Calu3 (cell line): ENCODE measurements around the gene ATAD3B. TPM values are rescaled to one million over a fixed set of nuclear protein-coding genes. Genes with fewer than 3 reads are reported as not detected.
"Not testable (repeated sequence)": the region's sequence is repeated elsewhere in the genome, so short reads cannot be mapped to it uniquely, and the experiment has no call there.

Experiments
- BruUV-seq: library from RNA; stranded (reverse); fragments of 400-500 nt; replicated peaks from 2 replicates; lab custom pipeline; 2021; lab: Mats Ljungman, UMichigan
- CTCF ChIA-PET: fragments of 300-600 bp; sonication (Branson Sonifier 250); formaldehyde crosslinking; loops from one replicate; lab custom pipeline; 2022; ENCODE audit warnings: antibody characterized with exemption; lab: Charles Lee
- DNase-seq: peaks from one replicate; pipeline ENCODE4 v3.0.0; 2022
- H3K27ac Mint-ChIP-seq: one replicate; pipeline ENCODE4 v1.8.0; 2022; ENCODE audit warnings: mixed read lengths; ENCODE audit not compliant: unreplicated experiment
- H3K27me3 Mint-ChIP-seq: one replicate; pipeline ENCODE4 v1.8.0; 2022; ENCODE audit warnings: mixed read lengths; ENCODE audit not compliant: unreplicated experiment
- H3K36me3 Mint-ChIP-seq: one replicate; pipeline ENCODE4 v1.8.0; 2022; ENCODE audit warnings: mild to moderate bottlenecking, moderate library complexity, mixed read lengths; ENCODE audit not compliant: insufficient read depth, unreplicated experiment
- H3K4me1 Mint-ChIP-seq: one replicate; pipeline ENCODE4 v1.8.0; 2022; ENCODE audit warnings: mild to moderate bottlenecking, low read depth, mixed read lengths; ENCODE audit not compliant: unreplicated experiment
- H3K4me3 Mint-ChIP-seq: one replicate; pipeline ENCODE4 v1.8.0; 2022; ENCODE audit warnings: mild to moderate bottlenecking, low read depth, moderate library complexity, mixed read lengths; ENCODE audit not compliant: unreplicated experiment
- H3K9me3 Mint-ChIP-seq: one replicate; pipeline ENCODE4 v1.8.0; 2022; ENCODE audit warnings: low read depth, mixed read lengths; ENCODE audit not compliant: unreplicated experiment
- intact Hi-C: fragments of 100-400 bp; cut with micrococcal nuclease; formaldehyde crosslinking; loops from one replicate; pipeline ENCODE4 v1.10.0; 2022; ENCODE audit not compliant: unreplicated experiment
- total RNA-seq: library from RNA; stranded (reverse); gene quantifications from 2 replicates; pipeline ENCODE4 v1.2.3, GENCODE V29; 2022
- TF ChIP-seq, protein P1 (sequence below): fragments of 200-600 bp; IDR thresholded peaks from one replicate; pipeline ENCODE4 v1.8.0; 2022; ENCODE audit warnings: antibody characterized with exemption; ENCODE audit not compliant: unreplicated experiment

Gene ATAD3B
- total RNA-seq, 1 experiment from 2014 or later = 46.3 TPM

DNA sequence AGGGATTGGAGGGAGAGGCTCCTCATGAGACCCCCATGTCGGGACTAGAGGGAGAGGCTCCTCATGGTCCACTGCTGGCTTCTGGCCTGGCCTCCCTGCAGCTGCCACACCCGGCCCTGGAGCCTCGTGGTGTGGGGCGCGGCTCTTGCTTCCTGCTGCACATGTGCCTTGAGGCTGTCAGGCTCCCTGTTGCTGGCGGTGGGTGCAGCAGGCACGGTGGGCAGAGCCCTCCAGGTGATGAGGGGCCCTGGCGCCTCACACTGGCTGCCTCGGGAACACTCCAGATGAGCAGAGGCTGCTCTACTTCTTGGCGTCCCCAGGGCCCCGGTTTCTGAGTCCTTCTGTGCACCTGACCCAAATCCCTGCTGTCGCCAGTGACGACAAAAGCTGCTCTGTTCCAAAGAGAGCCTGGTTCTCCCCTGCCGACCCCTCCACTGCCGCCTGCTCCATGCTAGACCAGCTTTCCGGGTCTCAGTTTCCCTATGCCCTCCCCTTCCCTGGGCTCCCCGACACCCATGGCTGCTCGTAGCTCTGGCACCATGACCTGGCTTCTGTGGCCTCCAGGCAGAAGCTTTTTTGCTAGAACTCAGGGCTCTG lies 9.7 kb upstream of the ATAD3B start:
- TF ChIP-seq, protein P1, sequence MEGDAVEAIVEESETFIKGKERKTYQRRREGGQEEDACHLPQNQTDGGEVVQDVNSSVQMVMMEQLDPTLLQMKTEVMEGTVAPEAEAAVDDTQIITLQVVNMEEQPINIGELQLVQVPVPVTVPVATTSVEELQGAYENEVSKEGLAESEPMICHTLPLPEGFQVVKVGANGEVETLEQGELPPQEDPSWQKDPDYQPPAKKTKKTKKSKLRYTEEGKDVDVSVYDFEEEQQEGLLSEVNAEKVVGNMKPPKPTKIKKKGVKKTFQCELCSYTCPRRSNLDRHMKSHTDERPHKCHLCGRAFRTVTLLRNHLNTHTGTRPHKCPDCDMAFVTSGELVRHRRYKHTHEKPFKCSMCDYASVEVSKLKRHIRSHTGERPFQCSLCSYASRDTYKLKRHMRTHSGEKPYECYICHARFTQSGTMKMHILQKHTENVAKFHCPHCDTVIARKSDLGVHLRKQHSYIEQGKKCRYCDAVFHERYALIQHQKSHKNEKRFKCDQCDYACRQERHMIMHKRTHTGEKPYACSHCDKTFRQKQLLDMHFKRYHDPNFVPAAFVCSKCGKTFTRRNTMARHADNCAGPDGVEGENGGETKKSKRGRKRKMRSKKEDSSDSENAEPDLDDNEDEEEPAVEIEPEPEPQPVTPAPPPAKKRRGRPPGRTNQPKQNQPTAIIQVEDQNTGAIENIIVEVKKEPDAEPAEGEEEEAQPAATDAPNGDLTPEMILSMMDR = no peak
- no TSS peak for BruUV-seq
- Mint-ChIP-seq H3K4me3 (no peak overlapping the region), H3K27me3 (no peaks in the 10 kb centered on the region), H3K4me1 (no peaks in the 10 kb centered on the region), H3K27ac (no peak overlapping the region), H3K36me3 (no peaks in the 10 kb centered on the region), H3K9me3 (no peaks in the 10 kb centered on the region)
- CTCF ChIA-PET = no interaction called here
- no peak for DNase-seq
- intact Hi-C loops = no loop called here

DNA sequence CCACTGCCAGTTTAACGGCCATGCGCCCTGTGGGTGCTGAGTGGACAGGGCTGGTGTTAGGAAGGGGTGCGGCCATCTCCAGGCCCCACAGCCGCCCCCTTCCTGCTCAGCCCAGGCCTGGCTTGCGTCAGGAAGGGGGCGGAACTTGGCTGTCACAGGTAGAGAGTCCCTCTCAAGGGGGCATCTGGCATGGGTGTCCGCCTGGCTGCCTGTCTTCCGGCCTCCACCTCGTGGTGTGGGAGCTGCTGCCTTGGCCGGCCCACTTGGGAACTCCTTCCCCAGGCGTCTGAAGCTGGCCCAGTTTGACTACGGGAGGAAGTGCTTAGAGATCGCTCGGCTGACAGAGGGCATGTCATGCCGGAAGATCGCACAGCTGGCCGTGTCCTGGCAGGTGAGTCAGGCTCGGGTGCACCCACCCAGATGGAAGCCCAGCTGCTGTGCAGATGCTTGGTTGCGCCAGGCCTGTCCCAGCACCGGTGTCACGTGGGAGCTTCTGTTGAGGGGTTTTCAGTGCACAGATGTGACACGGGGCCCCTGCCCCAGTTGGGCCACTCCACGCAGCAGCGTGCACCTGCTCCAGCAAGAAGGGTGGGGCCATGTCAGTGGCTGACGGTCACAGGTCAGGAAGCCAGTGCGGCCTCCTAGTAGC lies 9.1 kb upstream of the ATAD3B start:
- TF ChIP-seq, protein P1 = no peak
- no peaks in the 10 kb centered on the region for H3K4me1 Mint-ChIP-seq
- no peak for DNase-seq
- intact Hi-C loops = no loop called here
- no peak overlapping the region for H3K27ac Mint-ChIP-seq
- CTCF ChIA-PET = no interaction called here
- H3K36me3 Mint-ChIP-seq = no peaks in the 10 kb centered on the region
- no peak overlapping the region for H3K4me3 Mint-ChIP-seq
- no peaks in the 10 kb centered on the region for H3K27me3 Mint-ChIP-seq
- BruUV-seq = no TSS peak
- no peaks in the 10 kb centered on the region for H3K9me3 Mint-ChIP-seq

DNA sequence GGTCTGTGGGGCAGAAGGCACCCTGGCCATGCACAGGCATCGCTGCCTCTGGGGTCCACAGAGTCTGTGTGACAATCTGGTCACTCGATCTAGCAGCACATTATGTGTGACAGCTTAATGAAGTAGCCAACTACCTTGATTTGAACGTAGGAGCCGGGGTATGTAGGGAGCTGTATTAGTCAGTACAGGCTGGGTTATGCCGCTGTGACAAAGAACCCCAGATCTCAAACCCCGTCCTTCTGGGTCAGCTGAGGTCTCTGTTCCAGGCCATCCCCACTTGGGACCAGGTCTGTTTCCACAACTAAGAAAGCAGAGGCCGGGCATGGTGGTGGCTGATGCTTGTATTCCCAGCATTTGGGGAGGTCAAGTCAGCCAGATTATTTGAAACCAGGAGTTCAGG lies 8.3 kb upstream of the ATAD3B start:
- DNase-seq = no peak
- no peak overlapping the region for H3K27ac Mint-ChIP-seq
- H3K4me3 Mint-ChIP-seq = no peak overlapping the region
- TF ChIP-seq, protein P1 = no peak
- CTCF ChIA-PET = no interaction called here
- H3K9me3 Mint-ChIP-seq = no peaks in the 10 kb centered on the region
- H3K4me1 Mint-ChIP-seq = no peaks in the 10 kb centered on the region
- H3K36me3 Mint-ChIP-seq = no peaks in the 10 kb centered on the region
- BruUV-seq = no TSS peak
- H3K27me3 Mint-ChIP-seq = no peaks in the 10 kb centered on the region
- intact Hi-C loops = no loop called here

DNA sequence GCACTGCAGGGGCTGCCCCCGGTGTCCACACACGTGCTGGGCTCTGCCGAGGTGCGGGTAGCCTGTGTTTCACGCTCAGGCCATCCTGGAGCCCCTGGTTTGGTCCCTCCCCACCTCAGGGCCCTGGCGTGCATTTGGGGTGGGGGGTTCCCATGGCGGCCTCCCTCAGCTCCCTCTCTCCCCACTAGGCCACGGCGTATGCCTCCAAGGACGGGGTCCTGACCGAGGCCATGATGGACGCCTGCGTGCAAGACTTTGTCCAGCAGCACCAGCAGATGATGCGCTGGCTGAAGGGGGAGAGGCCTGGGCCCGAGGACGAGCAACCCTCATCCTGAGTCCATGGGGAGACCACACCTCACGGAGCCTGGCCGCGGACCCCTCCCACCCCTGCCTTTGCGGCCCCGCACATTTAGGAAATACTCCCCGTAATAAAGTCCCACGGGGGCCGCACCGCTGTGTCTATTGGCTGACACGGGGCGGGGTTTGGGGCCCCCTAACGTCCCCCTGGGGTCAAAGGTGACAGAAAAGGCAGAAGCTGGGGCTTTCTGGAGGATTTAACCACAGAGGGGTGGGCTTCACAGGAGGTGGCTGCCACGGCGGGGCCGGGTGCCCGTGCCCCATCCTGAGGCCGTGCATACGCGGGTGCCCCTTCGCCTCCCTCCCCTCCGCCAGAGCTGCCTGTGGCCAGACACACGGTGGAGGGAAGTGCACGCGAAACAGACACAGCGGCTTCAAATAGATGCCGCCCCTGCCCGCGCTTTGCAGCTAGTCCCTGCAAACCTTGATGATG lies 3.2 kb upstream of the ATAD3B start:
- H3K36me3 Mint-ChIP-seq = peaks cover 32% of the 10 kb centered on the region
- CTCF ChIA-PET, DNase-seq, H3K9me3 Mint-ChIP-seq, H3K27me3 Mint-ChIP-seq, H3K4me1 Mint-ChIP-seq, H3K27ac Mint-ChIP-seq, H3K4me3 Mint-ChIP-seq, BruUV-seq, intact Hi-C loops: not testable (repeated sequence)
